ENCODE results near the gene TGM5.
"Not testable (repeated sequence)": the region's sequence is repeated elsewhere in the genome, so short reads cannot be mapped to it uniquely, and the experiment has no call there.

The TGM5 gene

GRCh38 chr15:43204016-43204901 is 62.5 kb downstream of the TGM5 start:
- Mint-ChIP-seq H3K27me3 (ENCODE audit: low read depth) (peaks cover 36% of the 10 kb centered on the region), H3K4me1 (no peaks in the 10 kb centered on the region), H3K27ac (no peak overlapping the region), H3K9me3 (peaks cover 2% of the 10 kb centered on the region), H3K36me3 (ENCODE audit: low read depth) (peaks cover 4% of the 10 kb centered on the region), H3K4me3 (no peak overlapping the region)
- TF ChIP-seq CTCF (IDR thresholded peaks at IDR 0.05; ENCODE audit: unreplicated experiment in 3 of 3) = peak; percentile 38 to 43 (median 41)

- Mint-ChIP-seq H3K9me3 (peaks cover 9% of the 10 kb centered on the region), H3K4me1 (no peaks in the 10 kb centered on the region)
- TF ChIP-seq CTCF (IDR thresholded peaks at IDR 0.05; ENCODE audit: unreplicated experiment in 3 of 3) = no peak
Measured at GRCh38 chr15:43199945-43200488, 66.7 kb downstream of the TGM5 start.

GRCh38 chr15:43198992-43199391 is 67.7 kb downstream of the TGM5 start:
- H3K4me1 Mint-ChIP-seq = no peaks in the 10 kb centered on the region
- H3K27ac Mint-ChIP-seq = no peak overlapping the region
- peaks cover 9% of the 10 kb centered on the region for H3K9me3 Mint-ChIP-seq
- peaks cover 31% of the 10 kb centered on the region for H3K36me3 Mint-ChIP-seq (ENCODE audit: low read depth)
- no peak for TF ChIP-seq CTCF (IDR thresholded peaks at IDR 0.05; ENCODE audit: unreplicated experiment in 3 of 3)
- no peak overlapping the region for H3K4me3 Mint-ChIP-seq
- H3K27me3 Mint-ChIP-seq (ENCODE audit: low read depth) = peaks cover 3% of the 10 kb centered on the region

More at GRCh38 chr15:43199945-43200488, 66.7 kb downstream of the TGM5 start:
- H3K27me3 Mint-ChIP-seq (ENCODE audit: low read depth) = peaks cover 8% of the 10 kb centered on the region
- H3K36me3 Mint-ChIP-seq (ENCODE audit: low read depth) = peaks cover 27% of the 10 kb centered on the region
- H3K27ac Mint-ChIP-seq = no peak overlapping the region
- no peak overlapping the region for H3K4me3 Mint-ChIP-seq

GRCh38 chr15:43198556-43198955 is 68.2 kb downstream of the TGM5 start:
- H3K27me3 Mint-ChIP-seq (ENCODE audit: low read depth); H3K27ac Mint-ChIP-seq; H3K4me3 Mint-ChIP-seq; H3K4me1 Mint-ChIP-seq; H3K9me3 Mint-ChIP-seq: not testable (repeated sequence)
- peaks cover 31% of the 10 kb centered on the region for H3K36me3 Mint-ChIP-seq (ENCODE audit: low read depth)

GRCh38 chr15:43197773-43198172 is 69.0 kb downstream of the TGM5 start:
- not testable (repeated sequence) for H3K9me3 Mint-ChIP-seq; H3K27ac Mint-ChIP-seq; H3K27me3 Mint-ChIP-seq (ENCODE audit: low read depth); H3K4me3 Mint-ChIP-seq; H3K4me1 Mint-ChIP-seq
- peaks cover 33% of the 10 kb centered on the region for H3K36me3 Mint-ChIP-seq (ENCODE audit: low read depth)

- Mint-ChIP-seq H3K27me3 (ENCODE audit: low read depth) (no peaks in the 10 kb centered on the region), H3K27ac (no peak overlapping the region), H3K9me3 (peaks cover 9% of the 10 kb centered on the region), H3K4me1 (no peaks in the 10 kb centered on the region), H3K36me3 (ENCODE audit: low read depth) (peaks cover 37% of the 10 kb centered on the region), H3K4me3 (no peak overlapping the region)
- TF ChIP-seq CTCF (IDR thresholded peaks at IDR 0.05; ENCODE audit: unreplicated experiment in 3 of 3) = no peak
Measured at GRCh38 chr15:43196760-43197548, 69.8 kb downstream of the TGM5 start.
